ENCODE data around the gene MPPED1. TPM values are rescaled to one million over a fixed set of nuclear protein-coding genes. Genes with fewer than 3 reads are reported as not detected.

The MPPED1 gene
- total RNA-seq, 1 experiment from 2014 or later, result not detected

DNA sequence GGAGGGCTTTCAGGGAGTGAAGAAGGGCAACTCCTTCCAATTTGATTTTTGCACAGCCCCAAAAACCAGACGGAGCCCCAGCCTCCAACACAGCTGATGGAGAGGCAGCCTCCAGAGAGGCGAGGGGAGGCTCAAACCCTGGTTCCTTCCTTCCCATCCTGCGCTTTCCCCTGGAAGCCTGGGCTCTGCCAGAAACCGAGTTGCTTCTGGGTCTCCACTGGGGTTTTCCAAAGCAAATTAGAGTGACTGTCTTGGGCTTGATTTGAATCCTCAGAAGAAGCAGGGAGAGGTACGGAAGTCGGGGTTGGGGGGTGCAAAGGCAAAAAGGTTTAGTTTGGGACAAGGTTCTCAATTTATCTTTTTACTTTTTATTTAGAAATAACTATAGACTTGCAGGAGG lies 129.2 kb downstream of the MPPED1 start:
- no peak for DNase-seq (ENCODE audit: low read depth)

DNA sequence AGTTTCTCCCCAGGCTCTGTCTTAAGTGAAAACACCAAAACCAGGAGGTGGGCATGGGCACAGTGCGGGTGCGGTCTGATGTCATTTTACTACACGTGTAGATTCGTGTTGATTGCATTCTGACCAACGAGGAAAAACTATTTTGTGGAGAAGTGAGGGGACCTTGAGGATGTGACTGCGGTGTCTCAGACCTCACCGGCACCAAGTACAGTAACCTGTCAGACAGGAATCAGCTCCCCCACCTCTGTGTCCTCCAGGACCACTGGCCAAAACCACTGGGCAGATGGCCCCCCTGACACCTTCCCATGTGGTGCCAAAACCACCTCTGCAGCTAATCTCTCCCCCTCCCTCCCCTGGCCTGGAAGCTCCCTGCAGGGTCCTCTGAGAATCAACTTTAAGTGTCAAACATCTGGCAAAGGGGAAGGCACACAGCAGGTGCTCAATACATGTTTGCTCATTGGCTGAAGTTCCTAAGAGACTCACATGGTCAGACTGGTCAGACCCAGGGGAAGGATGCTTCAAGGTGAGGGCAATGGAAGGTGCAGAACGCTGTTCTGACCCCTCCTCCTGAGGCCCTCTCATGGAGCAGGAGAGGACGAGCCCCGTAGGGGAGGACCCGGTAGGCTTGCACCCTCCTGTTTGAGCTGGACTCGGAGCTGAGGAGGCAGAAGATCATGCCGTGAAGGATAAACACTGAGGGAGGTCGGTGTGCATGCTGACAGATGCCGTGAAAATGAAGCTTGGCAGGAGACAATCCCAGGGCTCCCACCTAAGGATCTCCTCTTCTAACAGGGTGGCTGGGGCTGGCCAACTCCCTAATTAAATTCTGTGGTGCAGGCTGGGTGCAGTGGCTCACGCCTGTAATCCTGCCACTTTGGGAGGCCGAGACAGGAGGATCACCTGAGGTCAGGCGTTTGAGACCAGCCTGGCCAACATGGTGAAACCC lies 129.9 kb downstream of the MPPED1 start:
- DNase-seq (ENCODE audit: low read depth), result no peak

DNA sequence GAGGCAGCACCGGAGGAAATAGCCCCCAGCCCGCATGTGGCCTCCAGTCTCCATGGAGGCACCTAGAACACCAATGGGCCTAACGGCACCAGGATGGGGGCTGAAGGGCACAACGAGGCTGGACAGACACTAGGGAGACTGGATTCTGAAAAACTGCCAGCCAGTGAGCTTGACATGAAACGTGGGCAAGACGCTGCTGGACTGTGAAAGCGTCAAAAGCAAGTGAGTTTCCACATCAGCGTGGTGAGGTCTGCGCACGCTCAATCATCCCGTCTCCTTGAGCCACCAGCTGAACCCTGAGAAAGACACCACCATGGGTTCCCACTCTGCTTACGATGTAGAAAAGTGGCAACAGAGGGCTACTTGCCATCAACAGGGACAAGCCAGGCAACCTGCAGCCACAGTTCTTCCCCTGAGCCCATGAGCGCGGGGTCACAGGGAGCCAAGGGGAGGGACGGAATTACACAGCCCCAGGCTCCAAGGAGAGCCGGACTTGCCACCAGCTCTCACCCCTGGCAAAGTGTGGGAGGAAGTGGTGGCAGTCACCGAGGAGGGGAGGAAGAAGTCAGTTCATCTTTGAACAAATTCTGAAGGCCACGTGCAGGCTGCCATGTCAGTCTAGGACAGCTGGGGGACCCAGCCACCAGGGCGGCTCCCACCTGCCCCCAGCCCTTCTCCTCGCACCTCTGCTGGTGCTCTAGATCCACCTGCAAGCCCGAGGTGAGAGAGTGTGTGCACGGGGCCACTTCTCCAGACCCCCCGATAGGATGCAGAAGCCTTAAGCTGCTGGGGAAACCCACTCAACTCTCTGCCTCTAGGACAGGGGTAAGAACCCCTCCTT lies 131.1 kb downstream of the MPPED1 start:
- no peak for DNase-seq (ENCODE audit: low read depth)

DNA sequence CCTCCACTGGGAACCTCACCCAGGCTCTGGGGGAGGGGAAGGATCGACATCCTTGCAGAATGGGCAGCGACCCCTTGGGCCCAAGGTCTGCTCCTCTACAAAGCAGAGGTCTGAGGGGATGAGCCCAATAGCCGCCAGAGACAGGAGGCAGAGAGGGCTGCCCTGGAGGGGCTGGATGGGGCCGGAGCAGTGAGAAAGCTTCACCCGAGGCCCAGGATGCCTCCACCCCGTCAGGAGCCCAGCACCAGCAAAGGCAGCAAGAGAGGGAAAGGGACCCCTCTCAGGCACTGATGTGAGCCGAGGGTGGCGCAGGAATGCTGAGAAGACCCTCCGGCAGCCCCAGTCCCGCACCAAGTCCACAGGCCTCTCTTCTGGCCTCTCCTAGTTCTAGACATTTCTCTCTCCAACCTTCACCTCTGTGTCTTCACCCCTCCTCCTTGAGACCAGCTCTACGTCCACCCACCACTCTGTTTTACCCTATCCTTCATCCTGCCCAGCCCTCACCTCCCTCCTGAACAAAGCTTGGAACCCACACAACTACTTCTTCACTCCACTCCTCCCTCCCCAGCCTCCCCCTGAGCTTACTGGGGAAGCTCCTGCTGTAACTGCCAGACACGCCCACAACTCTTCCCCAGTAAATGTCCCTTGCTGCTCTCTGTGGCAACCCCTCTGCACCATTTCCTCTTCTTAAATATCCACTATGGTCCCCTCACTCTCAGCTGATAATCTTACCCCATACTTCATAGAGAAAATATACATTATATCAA lies 131.9 kb downstream of the MPPED1 start:
- no peak for DNase-seq (ENCODE audit: low read depth)

DNA sequence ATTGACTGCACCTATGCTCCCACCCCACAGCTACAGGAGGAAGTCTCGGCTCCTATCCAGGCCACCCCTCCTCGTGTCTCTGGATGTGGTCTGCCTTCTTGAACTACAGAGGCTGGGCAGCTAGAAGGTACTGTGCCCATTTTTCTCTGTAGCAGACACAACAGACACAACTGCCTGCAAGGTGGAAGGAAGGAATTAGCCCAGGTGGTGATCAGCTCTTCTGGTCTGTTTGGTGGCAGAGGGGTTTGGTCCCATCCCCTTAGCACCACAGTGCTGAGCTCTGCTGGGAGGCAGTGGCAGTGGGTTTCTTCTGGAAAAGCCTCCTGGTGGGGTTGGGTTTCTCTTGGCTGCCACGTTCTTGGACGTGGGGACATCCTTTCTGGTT lies 132.5 kb downstream of the MPPED1 start:
- no peak for DNase-seq (ENCODE audit: low read depth)

DNA sequence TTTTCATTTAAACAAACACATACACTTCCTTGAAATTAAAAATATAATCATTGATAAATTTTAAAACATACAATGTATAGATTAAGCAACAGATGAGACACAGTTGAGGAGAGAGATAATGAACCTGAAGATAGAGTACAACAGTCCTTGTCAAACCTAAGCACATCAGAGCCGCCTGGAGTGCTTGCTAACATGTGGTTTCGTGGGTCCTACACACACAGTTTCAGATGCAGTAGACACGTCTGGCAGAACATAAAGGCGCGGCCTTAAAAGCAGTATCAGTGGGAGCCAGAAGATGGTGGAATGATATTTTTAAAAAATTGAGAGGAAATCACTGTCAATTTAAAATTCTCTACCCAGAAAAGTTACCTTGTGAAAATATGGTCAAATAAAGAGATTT lies 134.4 kb downstream of the MPPED1 start:
- DNase-seq (ENCODE audit: low read depth), result no peak

DNA sequence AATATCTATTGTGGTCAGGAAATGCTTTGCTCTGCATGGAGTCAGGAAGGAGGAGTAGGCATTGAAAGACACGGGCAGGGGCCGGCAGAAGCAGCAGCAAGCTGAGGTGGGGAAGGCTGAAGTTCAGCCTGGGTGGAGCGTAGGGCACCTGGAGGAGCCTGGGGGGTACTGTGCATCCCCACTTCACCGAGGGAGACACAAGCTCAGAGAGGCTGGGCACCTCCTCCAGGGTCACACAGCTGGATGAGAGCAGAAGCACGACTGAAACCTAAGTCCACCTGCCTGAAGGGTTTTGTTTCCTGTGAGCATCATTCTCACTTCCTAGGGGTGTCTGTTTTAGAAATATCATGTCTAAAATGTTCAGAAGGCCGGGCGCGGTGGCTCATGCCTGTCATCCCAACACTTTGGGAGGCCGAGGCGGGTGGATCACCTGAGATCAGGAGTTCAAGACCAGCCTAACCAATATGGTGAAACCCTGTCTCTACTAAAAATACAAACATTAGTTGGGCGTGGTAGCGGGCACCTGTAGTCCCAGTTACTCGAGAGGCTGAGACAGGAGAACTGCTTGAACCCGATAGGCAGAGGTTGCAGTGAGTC lies 138.3 kb downstream of the MPPED1 start:
- no peak for DNase-seq (ENCODE audit: low read depth)

DNA sequence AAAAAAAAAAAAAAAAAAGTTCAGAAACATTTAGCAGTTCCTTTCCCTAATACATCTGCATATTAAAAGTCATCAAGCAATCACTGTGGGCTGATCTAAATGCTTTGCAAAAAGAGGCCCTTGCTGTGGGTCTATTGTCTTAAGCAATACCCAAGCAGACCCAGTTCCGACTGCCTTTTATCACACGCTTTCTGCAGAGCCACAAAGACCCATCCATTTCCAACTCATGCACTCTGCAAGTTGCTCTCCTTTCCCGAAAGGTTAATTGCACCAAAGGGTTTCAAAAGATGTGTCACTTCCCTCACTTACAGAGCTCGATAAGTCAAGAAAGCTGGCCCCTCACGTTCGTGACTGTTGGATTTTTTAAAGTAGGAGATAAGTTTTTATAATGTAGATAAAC lies 138.9 kb downstream of the MPPED1 start:
- no peak for DNase-seq (ENCODE audit: low read depth)

DNA sequence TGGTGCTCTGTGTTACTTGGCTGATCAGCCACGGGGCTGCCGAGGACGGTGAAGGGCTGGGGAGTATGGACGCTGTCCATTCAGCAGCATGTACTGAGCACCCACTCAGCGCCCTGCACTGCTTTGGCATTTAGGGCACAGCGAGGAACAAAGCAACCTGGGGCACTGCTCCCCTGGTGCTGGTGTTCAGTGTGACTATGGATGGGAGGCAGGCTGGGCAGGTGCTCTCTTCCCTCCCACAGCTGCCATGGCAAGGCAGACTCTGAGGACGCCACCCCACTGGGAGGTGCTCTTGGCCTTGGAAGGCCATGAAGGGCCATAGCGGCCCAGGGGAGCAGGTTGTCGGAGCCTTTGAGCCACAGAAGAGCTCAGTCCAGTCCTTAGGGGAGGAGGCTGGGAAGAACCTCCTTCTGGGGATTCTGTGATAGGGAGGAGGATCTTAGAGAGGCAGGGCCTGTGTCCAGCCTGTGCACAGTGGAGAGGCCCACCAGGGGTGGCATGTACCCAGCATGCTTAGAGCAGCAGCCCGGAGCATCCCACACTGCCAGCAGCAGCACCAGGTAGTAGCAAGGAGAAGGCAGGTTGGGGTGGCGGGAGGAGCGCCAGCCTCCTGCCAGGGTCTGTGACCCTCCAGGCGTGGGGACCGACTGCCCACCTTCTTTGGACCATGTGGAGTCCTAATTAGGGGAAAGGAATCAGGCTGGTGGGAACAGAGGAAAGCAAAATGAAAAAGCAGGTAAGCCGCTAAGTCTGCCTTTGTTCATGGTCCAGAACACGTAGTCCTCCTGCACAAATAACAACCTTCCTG lies 141.8 kb downstream of the MPPED1 start:
- no peak for DNase-seq (ENCODE audit: low read depth)

DNA sequence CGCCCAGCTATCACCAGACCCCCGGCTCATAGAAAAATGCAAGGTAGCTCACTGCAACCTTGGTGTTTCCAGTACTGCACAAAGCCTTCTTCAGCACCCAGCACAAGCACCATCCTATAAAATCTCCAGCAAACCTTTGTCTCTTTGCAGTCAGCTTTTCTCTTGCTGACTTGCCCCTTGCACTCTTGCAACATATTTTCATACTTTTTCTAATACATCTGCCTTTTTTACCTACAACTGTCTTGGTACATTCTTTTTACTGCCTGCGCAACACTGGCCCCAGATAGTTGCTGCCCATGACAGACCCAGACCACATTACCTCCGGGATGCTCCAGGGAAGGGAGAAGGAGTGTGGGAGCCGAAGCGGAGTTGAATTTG lies 142.4 kb downstream of the MPPED1 start:
- DNase-seq (ENCODE audit: low read depth), result no peak

DNA sequence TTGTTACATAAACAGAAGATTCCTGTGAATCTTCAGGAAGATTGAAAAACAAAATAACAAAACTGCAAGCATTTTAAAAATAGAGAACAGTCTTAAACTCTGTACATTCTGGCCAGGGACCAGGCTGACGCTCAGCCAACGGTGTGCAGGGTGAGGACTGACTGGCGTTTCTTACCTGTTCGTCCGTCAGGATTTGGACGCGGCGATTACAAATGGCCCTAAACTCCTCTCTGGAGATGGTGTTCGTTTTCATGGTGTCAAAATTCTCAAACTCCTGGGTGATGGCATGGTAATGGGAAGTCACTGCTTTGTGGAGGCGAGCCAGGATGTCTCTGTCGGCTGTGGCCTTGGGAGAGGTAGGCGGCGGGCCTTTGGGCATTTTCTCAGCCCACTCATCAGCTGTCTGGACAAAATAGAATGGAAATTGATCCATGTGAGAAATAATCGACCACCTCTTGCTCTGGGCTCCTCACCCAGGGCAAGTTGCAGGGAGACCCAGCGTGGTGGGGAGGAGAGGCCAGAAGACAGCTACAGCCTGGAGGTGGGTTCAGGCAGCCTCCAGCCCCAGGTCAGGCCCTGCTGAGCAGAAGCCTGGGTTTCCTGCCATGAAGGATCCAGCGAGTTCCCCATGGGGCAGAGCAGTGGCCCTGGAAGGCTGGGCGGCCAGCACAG lies 143.0 kb downstream of the MPPED1 start:
- no peak for DNase-seq (ENCODE audit: low read depth)

DNA sequence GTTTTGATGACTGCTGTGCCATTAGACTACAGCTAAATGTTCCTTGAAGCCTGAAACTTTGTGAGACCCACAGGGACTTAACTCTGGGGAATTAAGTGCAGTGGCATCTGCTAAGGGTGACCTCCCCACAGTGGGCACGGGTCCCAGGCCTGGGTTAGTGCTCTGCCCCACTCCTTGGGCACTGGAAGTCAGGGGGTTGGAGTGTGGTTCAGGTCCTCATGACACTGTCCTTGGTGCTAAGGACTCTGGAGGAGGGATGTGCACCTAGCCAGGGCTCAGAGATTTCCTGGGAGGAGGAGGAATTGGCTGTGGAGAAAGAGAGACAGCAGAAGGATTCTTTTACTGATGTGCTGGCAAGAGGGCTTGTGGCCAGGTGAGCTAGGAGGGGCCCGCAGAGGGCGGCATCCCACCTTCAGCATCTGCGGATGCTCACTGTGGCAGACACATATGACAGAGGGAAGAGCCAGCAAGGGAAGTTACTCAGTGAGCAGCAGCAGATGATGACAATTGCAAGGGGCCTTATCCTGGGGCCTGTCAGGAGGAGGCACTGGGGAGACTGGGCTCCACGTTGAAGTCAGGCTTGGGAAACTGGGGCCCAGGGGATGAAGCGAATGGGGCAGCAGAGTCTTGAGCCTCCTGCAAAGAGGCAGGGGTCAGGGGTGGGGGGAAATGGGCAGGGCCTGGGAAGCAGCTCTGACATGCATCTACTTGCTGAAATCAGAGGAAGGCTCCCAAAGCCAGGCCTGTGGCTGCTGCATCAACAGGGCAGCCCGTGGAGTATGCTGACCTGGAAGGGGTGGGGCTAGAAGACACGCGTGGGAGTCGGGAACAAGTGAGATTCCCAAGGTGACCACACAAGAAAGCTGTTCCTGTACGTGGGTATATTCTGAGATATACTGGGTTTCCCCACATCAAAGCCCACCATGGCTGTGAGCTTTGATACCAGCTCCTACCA lies 144.0 kb downstream of the MPPED1 start:
- DNase-seq (ENCODE audit: low read depth), result no peak

Other genes with a start within 250 kb of the MPPED1 start
- gene TTLL12, start 224.9 kb upstream of the MPPED1 start, total RNA-seq (2014; rRNA removed; shearing (Covaris generic)), result 49.1 and 61.1 TPM in 2 replicates
- 0.21 and 1.4 TPM in 2 replicates for gene SCUBE1, start 68.6 kb upstream of the MPPED1 start, total RNA-seq (2014; rRNA removed; shearing (Covaris generic))

All from Daoy (cell line).